H1 (cell line): Measurements from ENCODE around the gene TMEM35A.

Source experiments
- CHD1 ChIP-seq: IDR thresholded peaks from 2 replicates; pipeline ENCODE4 v1.6.1; 2012; ENCODE audit warnings: low read depth, low read length, improper control_type of control experiment
- EP300 ChIP-seq, 2 experiments: IDR thresholded peaks; 1 replicate in 1 of 2; 2 replicates in 1 of 2; pipeline ENCODE4 v1.6.1; 2011 to 2012; ENCODE audit warnings: low read depth in 2 of 2, low read length in 2 of 2, mild to moderate bottlenecking in 2 of 2, borderline replicate concordance in 1 of 2, inconsistent platforms in 1 of 2, moderate library complexity in 1 of 2
- HDAC2 ChIP-seq, 2 experiments: fragments of 300-600 bp in 1 of 2; sonication (generic) in 1 of 2; IDR thresholded peaks; 2 replicates each; pipeline ENCODE4 v1.6.1; 2011 to 2012; ENCODE audit warnings: low read depth in 2 of 2, low read length in 2 of 2, mild to moderate bottlenecking in 2 of 2, moderate library complexity in 2 of 2, borderline replicate concordance in 1 of 2, inconsistent platforms in 1 of 2
- JUND ChIP-seq: IDR thresholded peaks from 2 replicates; pipeline ENCODE4 v1.6.1; 2011; ENCODE audit warnings: mild to moderate bottlenecking, improper control_type of control experiment, low read length
- POLR2A ChIP-seq, 2 experiments: IDR thresholded peaks; 1 replicate in 1 of 2; 2 replicates in 1 of 2; pipeline ENCODE4 v1.6.1; 2011; ENCODE audit warnings: low read depth in 2 of 2, low read length in 2 of 2, mild to moderate bottlenecking in 2 of 2; ENCODE audit errors: control extremely low read depth in 1 of 2
- RNF2 ChIP-seq: fragments of 200-900, 300-1000 bp; sonication (generic); IDR thresholded peaks from 2 replicates; pipeline ENCODE4 v1.7.1; 2016; ENCODE audit warnings: borderline replicate concordance, low read depth, mild to moderate bottlenecking, antibody characterized with exemption, low read length; ENCODE audit not compliant: poor library complexity, severe bottlenecking; ENCODE audit errors: missing control alignments
- SP1 ChIP-seq: IDR thresholded peaks from 2 replicates; pipeline ENCODE4 v1.6.1; 2011; ENCODE audit warnings: low read depth, low read length
- TAF1 ChIP-seq: IDR thresholded peaks from 2 replicates; pipeline ENCODE4 v1.6.1; 2011; ENCODE audit warnings: mild to moderate bottlenecking, low read depth, low read length
- TBP ChIP-seq: IDR thresholded peaks from 2 replicates; pipeline ENCODE4 v1.6.1; 2011; ENCODE audit warnings: low read depth, low read length, improper control_type of control experiment
- YY1 ChIP-seq: IDR thresholded peaks from 2 replicates; pipeline ENCODE4 v1.6.1; 2011; ENCODE audit warnings: low read depth, mild to moderate bottlenecking, low read length
- ZNF274 ChIP-seq: IDR thresholded peaks from 2 replicates; pipeline ENCODE4 v1.7.0; 2012; ENCODE audit warnings: low read length, borderline replicate concordance; ENCODE audit errors: extremely low read depth
- TF ChIP-seq, protein P1 (sequence below): IDR thresholded peaks from 2 replicates; pipeline ENCODE4 v1.6.1; 2012; ENCODE audit warnings: inconsistent platforms
- TF ChIP-seq, protein P2 (sequence below): IDR thresholded peaks from 2 replicates; pipeline ENCODE4 v1.6.1; 2012; ENCODE audit warnings: low read length, inconsistent platforms
- TF ChIP-seq, protein P3 (sequence below), 3 experiments: IDR thresholded peaks; 1 replicate in 2 of 3; 2 replicates in 1 of 3; pipeline versions ENCODE4 v1.5.1 to v1.6.1; 2011; ENCODE audit warnings: low read length in 3 of 3, mild to moderate bottlenecking in 3 of 3, inconsistent platforms in 2 of 3, low read depth in 1 of 3, moderate library complexity in 1 of 3; ENCODE audit not compliant: insufficient read depth in 1 of 3; ENCODE audit errors: control extremely low read depth in 1 of 3

DNA sequence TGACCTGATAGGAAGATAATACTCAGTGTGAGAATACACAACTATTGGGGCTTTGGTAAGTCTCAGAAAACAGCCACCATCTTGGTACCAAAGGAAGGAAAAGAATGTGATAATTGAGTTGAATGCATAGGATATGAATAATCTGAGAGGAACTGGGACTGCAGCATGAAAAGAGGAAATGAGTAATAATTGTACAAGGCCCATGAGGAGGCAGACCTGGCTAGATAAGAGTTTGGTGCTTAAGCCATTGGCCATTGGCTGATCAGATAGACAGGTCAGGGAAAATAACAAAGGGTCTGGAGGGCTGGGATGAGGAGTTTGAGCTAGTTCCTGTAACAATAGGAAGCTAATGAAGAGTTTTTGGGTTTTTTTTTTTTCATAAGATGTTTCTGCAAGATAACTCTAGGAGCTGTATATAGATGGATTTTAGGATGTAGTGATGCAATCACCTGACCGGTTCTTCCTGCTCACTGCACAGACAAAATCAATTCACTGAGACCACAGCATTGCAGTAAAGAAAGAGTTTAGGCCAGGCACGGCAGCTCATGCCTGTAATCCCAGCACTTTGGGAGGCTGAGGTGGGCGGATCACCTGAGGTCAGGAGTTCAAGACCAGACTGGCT, 21.5 kb upstream of the TMEM35A start:
- no peak for TF ChIP-seq HDAC2 (IDR thresholded peaks at IDR 0.05; ENCODE audit: borderline replicate concordance in 1 of 2, low read depth in 2 of 2, low read length in 2 of 2)
- no peak for TF ChIP-seq POLR2A (IDR thresholded peaks at IDR 0.05; ENCODE audit: control extremely low read depth in 1 of 2, low read depth in 2 of 2, low read length in 2 of 2)
- TF ChIP-seq, protein P1, sequence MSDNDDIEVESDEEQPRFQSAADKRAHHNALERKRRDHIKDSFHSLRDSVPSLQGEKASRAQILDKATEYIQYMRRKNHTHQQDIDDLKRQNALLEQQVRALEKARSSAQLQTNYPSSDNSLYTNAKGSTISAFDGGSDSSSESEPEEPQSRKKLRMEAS, result no peak
- TF ChIP-seq, protein P2, sequence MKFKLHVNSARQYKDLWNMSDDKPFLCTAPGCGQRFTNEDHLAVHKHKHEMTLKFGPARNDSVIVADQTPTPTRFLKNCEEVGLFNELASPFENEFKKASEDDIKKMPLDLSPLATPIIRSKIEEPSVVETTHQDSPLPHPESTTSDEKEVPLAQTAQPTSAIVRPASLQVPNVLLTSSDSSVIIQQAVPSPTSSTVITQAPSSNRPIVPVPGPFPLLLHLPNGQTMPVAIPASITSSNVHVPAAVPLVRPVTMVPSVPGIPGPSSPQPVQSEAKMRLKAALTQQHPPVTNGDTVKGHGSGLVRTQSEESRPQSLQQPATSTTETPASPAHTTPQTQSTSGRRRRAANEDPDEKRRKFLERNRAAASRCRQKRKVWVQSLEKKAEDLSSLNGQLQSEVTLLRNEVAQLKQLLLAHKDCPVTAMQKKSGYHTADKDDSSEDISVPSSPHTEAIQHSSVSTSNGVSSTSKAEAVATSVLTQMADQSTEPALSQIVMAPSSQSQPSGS, result no peak
- no peak for TF ChIP-seq EP300 (IDR thresholded peaks at IDR 0.05; ENCODE audit: borderline replicate concordance in 1 of 2, low read depth in 2 of 2, low read length in 2 of 2)
- TF ChIP-seq, protein P3, sequence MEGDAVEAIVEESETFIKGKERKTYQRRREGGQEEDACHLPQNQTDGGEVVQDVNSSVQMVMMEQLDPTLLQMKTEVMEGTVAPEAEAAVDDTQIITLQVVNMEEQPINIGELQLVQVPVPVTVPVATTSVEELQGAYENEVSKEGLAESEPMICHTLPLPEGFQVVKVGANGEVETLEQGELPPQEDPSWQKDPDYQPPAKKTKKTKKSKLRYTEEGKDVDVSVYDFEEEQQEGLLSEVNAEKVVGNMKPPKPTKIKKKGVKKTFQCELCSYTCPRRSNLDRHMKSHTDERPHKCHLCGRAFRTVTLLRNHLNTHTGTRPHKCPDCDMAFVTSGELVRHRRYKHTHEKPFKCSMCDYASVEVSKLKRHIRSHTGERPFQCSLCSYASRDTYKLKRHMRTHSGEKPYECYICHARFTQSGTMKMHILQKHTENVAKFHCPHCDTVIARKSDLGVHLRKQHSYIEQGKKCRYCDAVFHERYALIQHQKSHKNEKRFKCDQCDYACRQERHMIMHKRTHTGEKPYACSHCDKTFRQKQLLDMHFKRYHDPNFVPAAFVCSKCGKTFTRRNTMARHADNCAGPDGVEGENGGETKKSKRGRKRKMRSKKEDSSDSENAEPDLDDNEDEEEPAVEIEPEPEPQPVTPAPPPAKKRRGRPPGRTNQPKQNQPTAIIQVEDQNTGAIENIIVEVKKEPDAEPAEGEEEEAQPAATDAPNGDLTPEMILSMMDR (IDR thresholded peaks at IDR 0.05; ENCODE audit: control extremely low read depth in 1 of 3, insufficient read depth in 1 of 3, low read depth in 1 of 3, low read length in 3 of 3), result no peak
- no peak for TF ChIP-seq TAF1
- no peak for TF ChIP-seq ZNF274
- TF ChIP-seq JUND, result no peak
- no peak for TF ChIP-seq TBP
- TF ChIP-seq YY1, result no peak
- no peak for TF ChIP-seq RNF2
- no peak for TF ChIP-seq SP1
- TF ChIP-seq CHD1, result no peak
